Measurements from ENCODE around the gene TMEM33.

DNA sequence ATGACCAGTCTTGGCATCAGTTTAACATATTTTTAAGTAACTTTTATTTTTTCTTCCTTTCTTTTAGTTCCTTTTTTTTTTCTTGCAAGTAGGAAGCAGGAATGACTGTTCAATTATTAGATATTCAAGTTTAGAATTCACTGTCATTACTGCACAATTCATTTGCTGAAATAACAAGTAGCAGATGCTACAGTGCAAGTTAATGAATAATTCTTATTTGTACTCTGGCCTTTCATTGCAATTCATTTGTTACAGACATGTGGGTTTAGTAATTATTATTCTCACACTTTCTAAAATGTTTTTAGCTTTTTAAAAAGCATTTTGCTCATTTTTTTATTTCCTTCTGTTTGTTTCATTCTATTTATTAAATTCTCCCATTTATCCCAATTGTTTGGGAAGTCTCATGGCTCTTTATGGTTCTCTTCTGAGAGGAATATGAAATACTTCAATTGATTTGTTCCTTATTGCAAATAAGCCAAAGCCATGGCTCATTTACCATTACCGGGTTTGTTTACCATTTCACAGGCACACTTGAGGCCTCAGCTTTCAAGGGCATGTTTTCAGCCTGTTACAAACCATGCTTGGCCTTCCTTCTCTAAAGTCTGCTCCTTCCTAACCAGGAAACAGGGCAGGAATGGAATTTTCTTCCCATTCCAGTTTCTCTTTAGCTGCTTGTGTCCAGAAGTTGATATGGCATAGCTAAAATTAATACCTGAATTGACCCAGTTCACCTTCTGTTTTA lies 41.7 kb downstream of the TMEM33 start:
- TF ChIP-seq, protein P1, sequence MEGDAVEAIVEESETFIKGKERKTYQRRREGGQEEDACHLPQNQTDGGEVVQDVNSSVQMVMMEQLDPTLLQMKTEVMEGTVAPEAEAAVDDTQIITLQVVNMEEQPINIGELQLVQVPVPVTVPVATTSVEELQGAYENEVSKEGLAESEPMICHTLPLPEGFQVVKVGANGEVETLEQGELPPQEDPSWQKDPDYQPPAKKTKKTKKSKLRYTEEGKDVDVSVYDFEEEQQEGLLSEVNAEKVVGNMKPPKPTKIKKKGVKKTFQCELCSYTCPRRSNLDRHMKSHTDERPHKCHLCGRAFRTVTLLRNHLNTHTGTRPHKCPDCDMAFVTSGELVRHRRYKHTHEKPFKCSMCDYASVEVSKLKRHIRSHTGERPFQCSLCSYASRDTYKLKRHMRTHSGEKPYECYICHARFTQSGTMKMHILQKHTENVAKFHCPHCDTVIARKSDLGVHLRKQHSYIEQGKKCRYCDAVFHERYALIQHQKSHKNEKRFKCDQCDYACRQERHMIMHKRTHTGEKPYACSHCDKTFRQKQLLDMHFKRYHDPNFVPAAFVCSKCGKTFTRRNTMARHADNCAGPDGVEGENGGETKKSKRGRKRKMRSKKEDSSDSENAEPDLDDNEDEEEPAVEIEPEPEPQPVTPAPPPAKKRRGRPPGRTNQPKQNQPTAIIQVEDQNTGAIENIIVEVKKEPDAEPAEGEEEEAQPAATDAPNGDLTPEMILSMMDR (IDR thresholded peaks at IDR 0.05) = no peak
- no peak for TF ChIP-seq EP300 (IDR thresholded peaks at IDR 0.05)
- no peak for TF ChIP-seq POLR2AphosphoS5 (IDR thresholded peaks at IDR 0.05)
